ENCODE measurements around the gene HNRNPUL2.

The HNRNPUL2 gene

GRCh38 chr11:62726156-62726914 is 922 bp downstream of the HNRNPUL2 start:
- DNase-seq (ENCODE audit: extremely low read depth, low read depth) = no peak
- no peak for TF ChIP-seq CTCF (IDR thresholded peaks at IDR 0.05; ENCODE audit: low read depth, low read length, missing control alignments)
- peak overlapping the region; percentile 99 for H3K4me3 ChIP-seq (replicated peaks; ENCODE audit: low read depth, low read length)

DNA sequence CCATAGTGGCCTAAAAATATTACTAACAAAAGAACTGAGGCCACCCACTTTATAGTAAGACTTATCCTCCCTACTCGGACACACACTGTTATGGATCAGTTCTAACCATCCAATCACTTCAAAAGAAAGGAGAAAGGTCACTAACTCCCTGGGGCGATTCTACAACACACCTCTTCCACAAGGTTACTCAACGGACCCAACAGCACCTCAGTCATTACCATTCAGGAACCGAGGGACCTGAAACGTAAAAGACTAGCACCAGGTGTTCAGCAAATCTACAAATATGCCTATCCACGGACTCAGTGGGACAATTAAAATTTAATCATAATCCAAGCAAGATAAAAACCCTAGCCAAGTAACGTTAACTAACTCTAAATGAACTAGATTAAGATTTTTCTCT is 1.6 kb downstream of the HNRNPUL2 start:
- no peak for DNase-seq (ENCODE audit: extremely low read depth, low read depth)
- TF ChIP-seq CTCF (IDR thresholded peaks at IDR 0.05; ENCODE audit: low read depth, low read length, missing control alignments) = no peak

GRCh38 chr11:62724171-62724570 is 3.1 kb downstream of the HNRNPUL2 start:
- H3K4me3 ChIP-seq (replicated peaks; ENCODE audit: low read depth, low read length) = peak overlapping the region; percentile 99
- TF ChIP-seq CTCF (IDR thresholded peaks at IDR 0.05; ENCODE audit: low read depth, low read length, missing control alignments) = no peak
- DNase-seq (ENCODE audit: extremely low read depth, low read depth) = no peak

More for the DNA sequence above, 1.6 kb downstream of the HNRNPUL2 start:
- peak overlapping the region; percentile 99 for H3K4me3 ChIP-seq (replicated peaks; ENCODE audit: low read depth, low read length)

GRCh38 chr11:62721994-62722393 is 5.3 kb downstream of the HNRNPUL2 start:
- no peak for DNase-seq (ENCODE audit: extremely low read depth, low read depth)
- no peak overlapping the region for H3K4me3 ChIP-seq (replicated peaks; ENCODE audit: low read depth, low read length)
- TF ChIP-seq CTCF (IDR thresholded peaks at IDR 0.05; ENCODE audit: low read depth, low read length, missing control alignments) = peak; percentile 14

DNA sequence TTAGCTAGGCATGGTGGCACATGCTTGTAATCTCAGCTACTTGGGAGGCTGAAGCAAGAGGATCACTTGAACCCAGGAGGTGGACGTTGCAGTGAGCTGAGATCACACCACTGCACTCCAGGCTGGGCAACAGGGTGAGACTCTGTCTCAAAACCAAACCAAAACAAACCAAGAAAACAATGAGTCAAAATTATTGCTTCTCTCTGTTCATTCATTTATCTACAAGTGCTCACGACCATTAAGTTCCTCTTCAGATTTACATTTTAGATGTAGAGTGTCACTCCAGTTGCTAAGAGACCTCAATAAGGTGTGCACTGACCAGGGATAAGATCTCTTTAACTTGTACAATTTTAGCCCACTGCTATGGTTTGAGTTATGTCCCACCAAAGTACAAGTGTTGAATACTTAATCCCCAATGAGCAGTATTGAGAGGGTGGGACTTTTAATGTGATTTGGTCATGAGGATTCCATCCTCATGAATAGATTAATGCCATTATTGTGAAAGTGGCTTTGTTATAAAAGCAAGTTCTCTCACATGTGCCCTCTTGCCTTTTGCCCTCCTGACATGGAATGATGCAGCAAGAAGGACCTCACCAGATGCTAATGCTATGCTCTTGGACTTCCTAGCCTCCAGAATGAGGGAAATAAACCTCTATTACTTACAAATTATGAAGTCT is 7.8 kb downstream of the HNRNPUL2 start:
- no peak for TF ChIP-seq CTCF (IDR thresholded peaks at IDR 0.05; ENCODE audit: low read depth, low read length, missing control alignments)
- no peak for DNase-seq (ENCODE audit: extremely low read depth, low read depth)

DNA sequence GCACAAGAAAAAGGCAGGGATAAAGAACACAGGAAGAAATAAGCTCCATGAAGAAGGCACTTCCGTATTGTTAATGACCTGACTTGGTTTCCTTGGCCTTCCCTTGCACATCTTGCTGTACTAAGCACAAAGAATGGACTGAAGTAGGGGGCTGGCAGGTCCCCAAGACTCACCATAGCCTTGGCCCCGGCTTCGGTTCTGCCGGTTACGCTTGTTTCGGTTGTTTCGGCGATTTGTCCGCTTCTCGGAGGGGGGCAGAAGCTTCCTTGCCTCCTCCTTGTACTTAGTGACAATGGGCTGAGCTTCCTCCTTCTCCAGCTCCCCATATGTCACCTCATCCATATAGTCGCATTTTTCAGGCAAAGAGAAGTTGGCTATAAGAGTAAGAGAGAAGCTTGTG is 10.4 kb downstream of the HNRNPUL2 start:
- no peak for TF ChIP-seq CTCF (IDR thresholded peaks at IDR 0.05; ENCODE audit: low read depth, low read length, missing control alignments)
- H3K4me3 ChIP-seq (replicated peaks; ENCODE audit: low read depth, low read length) = no peak overlapping the region
- no peak for DNase-seq (ENCODE audit: extremely low read depth, low read depth)

More for the DNA sequence above, 7.8 kb downstream of the HNRNPUL2 start:
- H3K4me3 ChIP-seq (replicated peaks; ENCODE audit: low read depth, low read length) = no peak overlapping the region

All from HFF-Myc (cell line).